ENCODE results near the gene EIF3A. TPM values are rescaled to one million over a fixed set of nuclear protein-coding genes. Genes with fewer than 3 reads are reported as not detected.

Gene EIF3A
- total and polyA plus RNA-seq, 4 donors = 37.1 to 101 (median 80.5) TPM

- no peak overlapping the region for H3K27ac ChIP-seq (ENCODE audit: low read depth in 1 of 2, low read length in 1 of 2)
- no peaks in the 10 kb centered on the region for H3K27me3 ChIP-seq (ENCODE audit: control insufficient read depth in 3 of 3, insufficient read depth in 3 of 3, low read length in 2 of 3)
- no peak overlapping the region for H3K9ac ChIP-seq (ENCODE audit: insufficient read depth in 1 of 2, low read length in 2 of 2)
- no peaks in the 10 kb centered on the region for H3K9me3 ChIP-seq (ENCODE audit: control insufficient read depth in 4 of 4, insufficient read depth in 3 of 4, low read length in 3 of 4)
- WGBS, 2 donors = 90 to 96% methylated on average over 1 of the region's 1 CpG
- H3K36me3 ChIP-seq (ENCODE audit: control insufficient read depth in 4 of 4, insufficient read depth in 4 of 4, low read length in 4 of 4) = peaks cover 31 to 81% (median 62%) of the 10 kb centered on the region in 4 donors
- H3K4me3 ChIP-seq = no peak overlapping the region
- DNase-seq (no peak), ATAC-seq (ENCODE audit: insufficient read depth, low FRiP score) (no peak)
- no peak for TF ChIP-seq CTCF (IDR thresholded peaks at IDR 0.05; ENCODE audit: control extremely low read depth, extremely low read depth)
- H3K4me1 ChIP-seq (ENCODE audit: control insufficient read depth in 5 of 5, insufficient read depth in 5 of 5, low read length in 5 of 5) = no peaks in the 10 kb centered on the region
Measured at GRCh38 chr10:119060107-119060506, 20.5 kb downstream of the EIF3A start.

GRCh38 chr10:119059557-119059956 is 21.1 kb downstream of the EIF3A start:
- Histone ChIP-seq H3K36me3 (ENCODE audit: control insufficient read depth in 4 of 4, insufficient read depth in 4 of 4, low read length in 4 of 4) (peaks cover 28 to 80% (median 61%) of the 10 kb centered on the region in 4 donors), H3K9me3 (ENCODE audit: control insufficient read depth in 4 of 4, insufficient read depth in 3 of 4, low read length in 3 of 4) (no peaks in the 10 kb centered on the region), H3K4me1 (ENCODE audit: control insufficient read depth in 5 of 5, insufficient read depth in 5 of 5, low read length in 5 of 5) (no peaks in the 10 kb centered on the region), H3K4me3 (no peak overlapping the region), H3K9ac (ENCODE audit: insufficient read depth in 1 of 2, low read length in 2 of 2) (no peak overlapping the region), H3K27me3 (ENCODE audit: control insufficient read depth in 3 of 3, insufficient read depth in 3 of 3, low read length in 2 of 3) (no peaks in the 10 kb centered on the region), H3K27ac (ENCODE audit: low read depth in 1 of 2, low read length in 1 of 2) (no peak overlapping the region)
- ATAC-seq (ENCODE audit: insufficient read depth, low FRiP score) = no peak
- DNase-seq = no peak
- TF ChIP-seq CTCF (IDR thresholded peaks at IDR 0.05; ENCODE audit: control extremely low read depth, extremely low read depth) = no peak
- 87 to 89% methylated on average over 4 of the region's 4 CpGs for WGBS, 2 donors

- 92% methylated on average over 11 of the region's 11 CpGs for WGBS, 2 donors
- Histone ChIP-seq H3K27ac (ENCODE audit: low read depth in 1 of 2, low read length in 1 of 2) (no peak overlapping the region), H3K36me3 (ENCODE audit: control insufficient read depth in 4 of 4, insufficient read depth in 4 of 4, low read length in 4 of 4) (peaks cover 34 to 75% (median 56%) of the 10 kb centered on the region in 4 donors), H3K4me3 (no peak overlapping the region), H3K9ac (ENCODE audit: insufficient read depth in 1 of 2, low read length in 2 of 2) (no peak overlapping the region), H3K4me1 (ENCODE audit: control insufficient read depth in 5 of 5, insufficient read depth in 5 of 5, low read length in 5 of 5) (no peaks in the 10 kb centered on the region), H3K27me3 (ENCODE audit: control insufficient read depth in 3 of 3, insufficient read depth in 3 of 3, low read length in 2 of 3) (no peaks in the 10 kb centered on the region), H3K9me3 (ENCODE audit: control insufficient read depth in 4 of 4, insufficient read depth in 3 of 4, low read length in 3 of 4) (no peaks in the 10 kb centered on the region)
- ATAC-seq (ENCODE audit: insufficient read depth, low FRiP score) = no peak
- no peak for DNase-seq
- TF ChIP-seq CTCF (IDR thresholded peaks at IDR 0.05; ENCODE audit: control extremely low read depth, extremely low read depth) = no peak
Measured at GRCh38 chr10:119058010-119058409, 22.6 kb downstream of the EIF3A start.

GRCh38 chr10:119055472-119055871 is 25.1 kb downstream of the EIF3A start:
- Histone ChIP-seq H3K9me3 (ENCODE audit: control insufficient read depth in 4 of 4, insufficient read depth in 3 of 4, low read length in 3 of 4) (no peaks in the 10 kb centered on the region), H3K36me3 (ENCODE audit: control insufficient read depth in 4 of 4, insufficient read depth in 4 of 4, low read length in 4 of 4) (peaks cover 42 to 82% (median 65%) of the 10 kb centered on the region in 4 donors), H3K4me3 (no peak overlapping the region), H3K9ac (ENCODE audit: insufficient read depth in 1 of 2, low read length in 2 of 2) (no peak overlapping the region), H3K27ac (ENCODE audit: low read depth in 1 of 2, low read length in 1 of 2) (no peak overlapping the region), H3K4me1 (ENCODE audit: control insufficient read depth in 5 of 5, insufficient read depth in 5 of 5, low read length in 5 of 5) (no peaks in the 10 kb centered on the region), H3K27me3 (ENCODE audit: control insufficient read depth in 3 of 3, insufficient read depth in 3 of 3, low read length in 2 of 3) (no peaks in the 10 kb centered on the region)
- 86 to 97% methylated on average over 1 of the region's 1 CpG for WGBS, 2 donors
- DNase-seq = no peak
- TF ChIP-seq CTCF (IDR thresholded peaks at IDR 0.05; ENCODE audit: control extremely low read depth, extremely low read depth) = no peak
- ATAC-seq (ENCODE audit: insufficient read depth, low FRiP score) = no peak

All from lung (tissue), 12 donors.